ENCODE data around the gene CYSRT1.

CYSRT1 gene

DNA sequence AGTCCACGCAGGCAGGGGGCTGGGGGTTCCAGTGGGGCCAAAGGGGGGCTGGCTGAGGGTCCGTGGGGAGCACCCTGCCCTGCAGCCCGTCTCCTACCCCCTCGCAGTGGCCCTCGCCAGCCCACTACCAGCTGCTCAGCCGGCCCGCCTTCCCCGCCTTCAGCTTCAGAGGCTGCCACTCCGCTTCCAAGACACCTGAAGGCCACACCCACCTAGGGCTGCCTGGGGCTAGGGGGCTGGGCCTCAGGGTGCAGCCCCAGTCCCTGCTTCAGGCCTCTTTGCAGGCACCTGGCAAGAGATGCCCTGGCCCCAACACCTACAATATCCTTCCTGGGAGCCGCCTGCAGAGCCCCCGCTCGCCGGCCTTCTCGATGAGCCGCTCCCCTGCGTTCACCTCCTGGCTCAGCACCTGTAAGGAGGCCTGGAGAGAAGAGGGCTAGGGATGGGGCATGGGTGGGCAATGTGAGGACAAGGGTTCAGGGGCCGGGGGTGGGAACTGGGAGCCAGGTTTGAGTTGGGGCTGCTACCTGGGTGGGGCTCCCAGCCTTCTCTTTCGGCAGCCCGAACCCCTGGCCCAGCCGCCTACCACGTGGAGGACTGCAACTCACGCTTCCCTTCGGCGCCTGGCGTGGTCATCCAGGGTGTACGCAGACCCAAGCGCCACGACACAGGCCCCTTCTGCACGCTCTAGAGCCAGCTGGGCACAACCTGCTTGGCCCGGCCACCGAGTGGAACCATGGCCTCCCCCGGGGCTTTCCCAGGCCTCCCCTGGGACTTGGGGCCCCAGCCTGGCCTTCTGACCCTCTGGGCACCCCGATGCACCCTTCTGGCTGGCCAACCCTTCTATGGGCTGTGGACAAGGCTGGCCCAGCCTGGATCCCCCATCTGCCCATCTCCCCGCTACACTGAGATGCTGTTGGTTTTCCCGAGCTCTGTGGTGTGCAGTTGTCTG lies 27.9 kb downstream of the CYSRT1 start:
- Histone ChIP-seq H3K4me1 (peaks cover 4% of the 10 kb centered on the region), H3K27me3 (no peaks in the 10 kb centered on the region), H3K9me3 (no peaks in the 10 kb centered on the region), H3K4me3 (ENCODE audit: low read depth, low read length) (no peak overlapping the region), H3K36me3 (peaks cover 10% of the 10 kb centered on the region)
- DNase-seq = no peak
- TF ChIP-seq, protein P1, sequence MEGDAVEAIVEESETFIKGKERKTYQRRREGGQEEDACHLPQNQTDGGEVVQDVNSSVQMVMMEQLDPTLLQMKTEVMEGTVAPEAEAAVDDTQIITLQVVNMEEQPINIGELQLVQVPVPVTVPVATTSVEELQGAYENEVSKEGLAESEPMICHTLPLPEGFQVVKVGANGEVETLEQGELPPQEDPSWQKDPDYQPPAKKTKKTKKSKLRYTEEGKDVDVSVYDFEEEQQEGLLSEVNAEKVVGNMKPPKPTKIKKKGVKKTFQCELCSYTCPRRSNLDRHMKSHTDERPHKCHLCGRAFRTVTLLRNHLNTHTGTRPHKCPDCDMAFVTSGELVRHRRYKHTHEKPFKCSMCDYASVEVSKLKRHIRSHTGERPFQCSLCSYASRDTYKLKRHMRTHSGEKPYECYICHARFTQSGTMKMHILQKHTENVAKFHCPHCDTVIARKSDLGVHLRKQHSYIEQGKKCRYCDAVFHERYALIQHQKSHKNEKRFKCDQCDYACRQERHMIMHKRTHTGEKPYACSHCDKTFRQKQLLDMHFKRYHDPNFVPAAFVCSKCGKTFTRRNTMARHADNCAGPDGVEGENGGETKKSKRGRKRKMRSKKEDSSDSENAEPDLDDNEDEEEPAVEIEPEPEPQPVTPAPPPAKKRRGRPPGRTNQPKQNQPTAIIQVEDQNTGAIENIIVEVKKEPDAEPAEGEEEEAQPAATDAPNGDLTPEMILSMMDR (IDR thresholded peaks at IDR 0.05; ENCODE audit: low read depth, low read length) = no peak

- Histone ChIP-seq H3K4me1 (peaks cover 4% of the 10 kb centered on the region), H3K9me3 (no peaks in the 10 kb centered on the region)
- TF ChIP-seq, protein P1 (IDR thresholded peaks at IDR 0.05; ENCODE audit: low read depth, low read length) = no peak
These were observed 29.0 kb downstream of the CYSRT1 start for GRCh38 chr9:137253717-137254623.

DNA sequence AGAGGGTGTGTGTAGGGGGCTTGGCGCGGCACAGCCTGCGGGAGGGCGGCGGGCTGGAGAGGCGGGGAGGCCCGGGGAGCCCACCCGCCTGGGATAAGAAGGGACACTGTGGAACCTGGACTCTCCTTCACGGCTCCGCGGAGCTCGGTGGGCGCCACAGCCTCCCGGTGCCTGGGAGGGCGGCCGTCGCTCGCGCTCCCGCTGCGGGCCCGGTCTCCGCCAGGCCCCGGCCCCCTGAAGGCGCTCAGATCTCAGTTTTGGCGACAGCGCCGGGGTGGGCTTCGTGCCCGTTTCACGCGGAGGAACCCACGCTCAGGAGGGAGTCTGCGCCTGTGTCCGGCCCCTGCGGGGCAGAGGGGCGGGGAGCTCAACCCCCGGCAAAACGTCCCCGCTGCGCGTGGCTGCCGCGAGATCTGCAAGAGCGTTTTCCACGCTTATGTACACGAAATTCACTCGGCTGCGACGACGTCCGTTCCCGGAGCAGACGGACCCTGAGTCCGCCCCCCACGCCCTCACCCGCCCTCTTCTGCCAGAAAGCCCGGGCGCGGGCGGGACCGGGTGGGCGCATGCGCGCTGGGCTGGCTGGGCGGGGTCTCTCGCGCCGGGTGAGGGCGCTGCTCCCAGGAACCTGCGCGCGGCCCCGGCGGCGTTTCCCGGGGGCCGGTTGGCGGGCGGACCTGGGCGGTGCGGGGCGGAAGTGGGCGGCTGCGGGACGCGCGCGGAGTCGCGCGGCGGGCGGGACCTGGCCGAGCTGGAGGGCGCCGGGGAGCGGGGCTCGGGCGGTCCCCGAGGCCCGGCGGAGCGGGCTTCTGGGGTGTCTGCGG lies 29.9 kb downstream of the CYSRT1 start, which contains the start of gene NELFB:
TSS of gene NELFB (plus strand) at position 704 of the 824 bp plus-strand sequence.
- Histone ChIP-seq H3K36me3 (peaks cover 19% of the 10 kb centered on the region), H3K27me3 (no peaks in the 10 kb centered on the region), H3K9me3 (no peaks in the 10 kb centered on the region), H3K4me1 (peaks cover 4% of the 10 kb centered on the region), H3K4me3 (ENCODE audit: low read depth, low read length) (peak within 1 kb of the TSS; percentile 93)
- TF ChIP-seq, protein P1 (IDR thresholded peaks at IDR 0.05; ENCODE audit: low read depth, low read length) = no peak
- DNase-seq = peak; percentile 97

More at GRCh38 chr9:137253717-137254623, 29.0 kb downstream of the CYSRT1 start:
- H3K36me3 ChIP-seq = peaks cover 15% of the 10 kb centered on the region
- no peak for DNase-seq
- H3K27me3 ChIP-seq = no peaks in the 10 kb centered on the region
- peak overlapping the region; percentile 75 for H3K4me3 ChIP-seq (ENCODE audit: low read depth, low read length)

DNA sequence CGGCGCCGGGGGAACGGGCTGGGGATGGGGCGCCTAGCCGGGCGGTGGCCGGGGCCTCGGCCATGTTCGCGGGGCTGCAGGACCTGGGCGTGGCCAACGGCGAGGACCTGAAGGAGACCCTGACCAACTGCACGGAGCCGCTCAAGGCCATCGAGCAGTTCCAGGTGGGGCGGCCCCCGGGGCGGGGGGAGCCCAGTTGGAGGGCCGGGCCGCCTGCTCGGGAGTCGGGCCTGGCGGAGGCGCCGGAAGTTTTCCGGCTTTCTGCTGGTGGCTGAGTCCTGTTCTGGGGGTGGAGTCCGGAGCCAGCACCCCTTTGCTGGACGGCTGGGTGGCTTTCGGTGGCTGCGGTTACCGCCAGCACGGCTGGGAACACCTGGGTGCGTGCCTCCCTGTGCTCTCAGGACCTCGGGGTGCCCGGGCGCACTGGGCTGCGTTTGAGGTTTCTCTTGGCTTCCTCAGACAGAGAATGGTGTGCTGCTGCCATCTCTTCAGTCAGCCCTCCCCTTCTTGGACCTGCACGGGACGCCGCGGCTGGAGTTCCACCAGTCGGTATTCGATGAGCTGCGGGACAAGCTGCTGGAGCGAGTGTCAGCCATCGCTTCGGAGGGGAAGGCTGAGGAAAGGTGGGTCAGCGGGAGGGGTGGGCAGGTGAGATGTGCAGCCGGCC lies 30.6 kb downstream of the CYSRT1 start:
- H3K4me1 ChIP-seq = peaks cover 4% of the 10 kb centered on the region
- no peaks in the 10 kb centered on the region for H3K27me3 ChIP-seq
- TF ChIP-seq, protein P1 (IDR thresholded peaks at IDR 0.05; ENCODE audit: low read depth, low read length) = no peak
- no peaks in the 10 kb centered on the region for H3K9me3 ChIP-seq
- peak overlapping the region; percentile 93 for H3K4me3 ChIP-seq (ENCODE audit: low read depth, low read length)
- peaks cover 19% of the 10 kb centered on the region for H3K36me3 ChIP-seq
- DNase-seq = no peak

DNA sequence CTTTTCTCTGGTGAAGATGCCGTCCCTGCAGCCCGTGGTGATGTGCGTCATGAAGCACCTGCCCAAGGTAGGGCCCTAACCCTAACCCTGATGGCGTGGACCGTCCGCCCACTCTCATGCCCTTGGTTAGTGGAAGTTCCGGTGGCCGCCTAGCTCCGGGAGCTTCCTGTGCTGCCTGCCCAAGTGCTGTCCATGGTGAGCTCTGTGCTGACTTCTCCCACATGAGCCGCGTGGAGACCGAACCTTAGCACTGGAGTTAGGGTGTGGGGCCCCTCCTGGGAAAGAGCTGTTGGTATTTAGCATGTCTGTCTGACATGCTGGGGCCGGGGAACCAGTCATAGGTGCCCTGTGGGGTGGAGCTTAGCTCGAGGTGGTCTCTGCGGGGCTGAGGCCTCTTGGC lies 31.4 kb downstream of the CYSRT1 start:
- TF ChIP-seq, protein P1 (IDR thresholded peaks at IDR 0.05; ENCODE audit: low read depth, low read length) = no peak
- Histone ChIP-seq H3K4me1 (peaks cover 4% of the 10 kb centered on the region), H3K9me3 (no peaks in the 10 kb centered on the region), H3K27me3 (no peaks in the 10 kb centered on the region), H3K4me3 (ENCODE audit: low read depth, low read length) (peak overlapping the region; percentile 93), H3K36me3 (peaks cover 19% of the 10 kb centered on the region)
- no peak for DNase-seq

Data from BE2C (cell line).